Neural progenitor cell (in vitro differentiated cells): ENCODE data around the gene MPRIP. TPM values are rescaled to one million over a fixed set of nuclear protein-coding genes. Genes with fewer than 3 reads are reported as not detected.

Source experiments
- DNase-seq: peaks from one replicate; pipeline ENCODE4 v3.0.0-alpha.2; 2016; ENCODE audit warnings: low spot score
- H2AFZ ChIP-seq: fragments of 200-600 bp; sonication (generic); replicated peaks from 2 replicates; pipeline ENCODE4 v1.6.1; 2016; ENCODE audit warnings: antibody characterized with exemption
- H3F3A ChIP-seq: fragments of 200-600 bp; sonication (generic); 2 replicates; pipeline ENCODE4 v1.6.1; 2016; ENCODE audit warnings: antibody characterized with exemption, low read depth
- H3K27ac ChIP-seq: fragments of 200-600 bp; sonication (generic); 2 replicates; pipeline ENCODE4 v1.5.1; 2016; ENCODE audit warnings: mild to moderate bottlenecking
- H3K27me3 ChIP-seq: fragments of 200-600 bp; sonication (generic); 2 replicates; pipeline ENCODE4 v1.6.1; 2016; ENCODE audit warnings: mild to moderate bottlenecking, moderate library complexity
- H3K36me3 ChIP-seq: fragments of 200-600 bp; sonication (generic); 2 replicates; pipeline ENCODE4 v1.5.1; 2016
- H3K4me1 ChIP-seq: fragments of 200-600 bp; sonication (generic); 2 replicates; pipeline ENCODE4 v1.6.1; 2016; ENCODE audit warnings: mixed run types
- H3K4me2 ChIP-seq: fragments of 200-600 bp; sonication (generic); 2 replicates; pipeline ENCODE4 v1.6.1; 2016
- H3K4me3 ChIP-seq: fragments of 200-600 bp; sonication (generic); 2 replicates; pipeline ENCODE4 v1.5.1; 2016
- H3K79me2 ChIP-seq: fragments of 200-600 bp; sonication (generic); 2 replicates; pipeline ENCODE4 v1.6.1; 2016; ENCODE audit warnings: low read depth
- H3K9ac ChIP-seq: fragments of 200-600 bp; sonication (generic); 2 replicates; pipeline ENCODE4 v1.6.1; 2016
- H3K9me3 ChIP-seq: fragments of 200-600 bp; sonication (generic); 2 replicates; pipeline ENCODE4 v1.5.1; 2016; ENCODE audit warnings: low read depth
- H4K20me1 ChIP-seq: fragments of 200-600 bp; sonication (generic); 2 replicates; pipeline ENCODE4 v1.6.1; 2016; ENCODE audit warnings: low read depth
- H3K27ac Mint-ChIP-seq: 3 replicates; pipeline ENCODE4 v1.8.0; 2021; ENCODE audit warnings: mixed read lengths
- H3K27me3 Mint-ChIP-seq: 2 replicates; pipeline ENCODE4 v1.8.0; 2022; ENCODE audit warnings: low read depth, mild to moderate bottlenecking, inconsistent platforms, moderate library complexity, mixed read lengths; ENCODE audit not compliant: insufficient read depth
- H3K36me3 Mint-ChIP-seq: 3 replicates; pipeline ENCODE4 v1.8.0; 2021; ENCODE audit warnings: mixed read lengths
- H3K4me1 Mint-ChIP-seq: 3 replicates; pipeline ENCODE4 v1.8.0; 2021; ENCODE audit warnings: mixed read lengths
- H3K4me3 Mint-ChIP-seq: 3 replicates; pipeline ENCODE4 v1.8.0; 2021; ENCODE audit warnings: mild to moderate bottlenecking, moderate library complexity, mixed read lengths
- H3K9me3 Mint-ChIP-seq: 3 replicates; pipeline ENCODE4 v1.8.0; 2020; ENCODE audit warnings: mixed read lengths
- EZH2 ChIP-seq: fragments of 200-600 bp; sonication (generic); IDR thresholded peaks from 2 replicates; pipeline ENCODE4 v1.6.1; 2017; ENCODE audit warnings: antibody characterized with exemption, mild to moderate bottlenecking, moderate library complexity
- EZH2phosphoT487 ChIP-seq: fragments of 200-600 bp; sonication (generic); IDR thresholded peaks from 2 replicates; pipeline ENCODE4 v1.6.1; 2017; ENCODE audit warnings: antibody characterized with exemption
- total RNA-seq: library from RNA; depleted of rRNA; stranded (reverse); fragments of >200 nt; gene quantifications from 2 replicates; pipeline ENCODE4 v1.2.3, GENCODE V29; 2015; ENCODE audit warnings: low replicate concordance
- TF ChIP-seq, protein P1 (sequence below): fragments of 200-600 bp; sonication (generic); IDR thresholded peaks from 2 replicates; pipeline ENCODE4 v1.5.1; 2017; ENCODE audit warnings: antibody characterized with exemption, mild to moderate bottlenecking

MPRIP gene
- total RNA-seq, 1 donor from 2014 or later, result 42.1 TPM

DNA sequence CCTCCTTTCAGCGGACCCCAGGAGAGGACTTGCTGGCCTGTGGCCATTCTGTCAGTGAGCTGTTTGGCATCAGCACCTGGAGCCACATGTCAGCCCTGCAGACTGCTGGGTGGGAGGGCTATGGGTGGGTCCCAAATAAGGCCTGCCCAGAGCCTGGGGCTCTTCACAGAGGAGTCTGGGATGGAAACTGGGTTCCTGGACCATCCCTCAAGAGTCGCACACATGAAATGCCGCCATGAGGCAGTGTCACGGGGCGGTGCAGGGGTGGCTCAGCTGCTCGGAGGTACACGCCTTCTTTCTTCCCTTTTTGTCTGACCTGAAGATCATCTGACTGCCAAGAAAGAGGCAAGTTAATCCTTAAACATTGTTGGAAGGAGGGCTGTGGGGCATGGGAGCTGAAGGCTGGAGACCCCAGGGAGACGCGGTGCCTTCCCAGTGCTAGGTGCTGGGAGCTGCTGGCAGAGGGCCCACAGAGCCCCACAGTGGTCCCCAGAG lies 14.8 kb downstream of the MPRIP start:
- peaks cover 77% of the 10 kb centered on the region for H3K79me2 ChIP-seq
- H3K9me3 ChIP-seq, result no peaks in the 10 kb centered on the region
- H3K27ac ChIP-seq, result no peak overlapping the region
- H2AFZ ChIP-seq, result no peak overlapping the region
- Mint-ChIP-seq H3K4me1 (peaks cover 19% of the 10 kb centered on the region), H3K36me3 (peaks cover 7% of the 10 kb centered on the region), H3K9me3 (no peaks in the 10 kb centered on the region), H3K27ac (no peak overlapping the region), H3K27me3 (peaks cover 2% of the 10 kb centered on the region), H3K4me3 (no peak overlapping the region)
- no peak for TF ChIP-seq EZH2phosphoT487
- TF ChIP-seq, protein P1, sequence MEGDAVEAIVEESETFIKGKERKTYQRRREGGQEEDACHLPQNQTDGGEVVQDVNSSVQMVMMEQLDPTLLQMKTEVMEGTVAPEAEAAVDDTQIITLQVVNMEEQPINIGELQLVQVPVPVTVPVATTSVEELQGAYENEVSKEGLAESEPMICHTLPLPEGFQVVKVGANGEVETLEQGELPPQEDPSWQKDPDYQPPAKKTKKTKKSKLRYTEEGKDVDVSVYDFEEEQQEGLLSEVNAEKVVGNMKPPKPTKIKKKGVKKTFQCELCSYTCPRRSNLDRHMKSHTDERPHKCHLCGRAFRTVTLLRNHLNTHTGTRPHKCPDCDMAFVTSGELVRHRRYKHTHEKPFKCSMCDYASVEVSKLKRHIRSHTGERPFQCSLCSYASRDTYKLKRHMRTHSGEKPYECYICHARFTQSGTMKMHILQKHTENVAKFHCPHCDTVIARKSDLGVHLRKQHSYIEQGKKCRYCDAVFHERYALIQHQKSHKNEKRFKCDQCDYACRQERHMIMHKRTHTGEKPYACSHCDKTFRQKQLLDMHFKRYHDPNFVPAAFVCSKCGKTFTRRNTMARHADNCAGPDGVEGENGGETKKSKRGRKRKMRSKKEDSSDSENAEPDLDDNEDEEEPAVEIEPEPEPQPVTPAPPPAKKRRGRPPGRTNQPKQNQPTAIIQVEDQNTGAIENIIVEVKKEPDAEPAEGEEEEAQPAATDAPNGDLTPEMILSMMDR, result no peak
- no peak for TF ChIP-seq EZH2
- H4K20me1 ChIP-seq, result peaks cover 80% of the 10 kb centered on the region
- no peaks in the 10 kb centered on the region for H3K27me3 ChIP-seq
- peaks cover 4% of the 10 kb centered on the region for H3K4me1 ChIP-seq
- H3F3A ChIP-seq, result no peaks in the 10 kb centered on the region
- H3K36me3 ChIP-seq, result no peaks in the 10 kb centered on the region
- H3K9ac ChIP-seq, result no peak overlapping the region
- H3K4me2 ChIP-seq, result no peak overlapping the region
- H3K4me3 ChIP-seq, result no peak overlapping the region
- no peak for DNase-seq

DNA sequence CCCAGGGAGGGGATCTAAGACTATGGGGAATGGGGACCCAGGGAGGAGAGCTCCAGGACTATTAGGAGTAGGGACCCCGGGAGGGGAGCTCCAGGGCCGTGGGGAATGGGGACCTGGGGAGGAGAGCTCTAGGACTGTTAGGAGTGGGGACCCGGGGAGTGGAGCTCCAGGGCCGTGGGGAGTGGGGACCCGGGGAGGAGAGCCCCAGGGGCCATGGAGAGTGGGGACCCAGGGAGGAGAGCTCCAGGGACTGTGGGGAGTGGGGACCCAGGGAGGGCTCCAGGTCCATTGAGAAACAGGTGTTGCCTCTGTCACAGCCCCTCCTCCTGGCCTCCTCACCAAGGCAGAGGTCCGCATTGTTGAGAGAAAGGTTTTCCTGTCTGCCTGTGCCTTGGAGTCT lies 16.0 kb downstream of the MPRIP start:
- no peak for DNase-seq
- peaks cover 15% of the 10 kb centered on the region for H3K36me3 Mint-ChIP-seq
- Histone ChIP-seq H3F3A (no peaks in the 10 kb centered on the region), H3K36me3 (no peaks in the 10 kb centered on the region), H3K9ac (no peak overlapping the region), H3K4me3 (no peak overlapping the region), H3K9me3 (no peaks in the 10 kb centered on the region), H3K4me2 (no peak overlapping the region), H3K4me1 (peaks cover 4% of the 10 kb centered on the region), H4K20me1 (peaks cover 79% of the 10 kb centered on the region), H3K27ac (no peak overlapping the region), H3K27me3 (no peaks in the 10 kb centered on the region), H3K79me2 (peaks cover 77% of the 10 kb centered on the region), H2AFZ (no peak overlapping the region)
- TF ChIP-seq EZH2 (no peak), EZH2phosphoT487 (no peak)
- TF ChIP-seq, protein P1, result no peak
- no peak overlapping the region for H3K4me3 Mint-ChIP-seq
- H3K9me3 Mint-ChIP-seq, result no peaks in the 10 kb centered on the region
- H3K27me3 Mint-ChIP-seq, result no peaks in the 10 kb centered on the region
- peaks cover 16% of the 10 kb centered on the region for H3K4me1 Mint-ChIP-seq
- no peak overlapping the region for H3K27ac Mint-ChIP-seq

DNA sequence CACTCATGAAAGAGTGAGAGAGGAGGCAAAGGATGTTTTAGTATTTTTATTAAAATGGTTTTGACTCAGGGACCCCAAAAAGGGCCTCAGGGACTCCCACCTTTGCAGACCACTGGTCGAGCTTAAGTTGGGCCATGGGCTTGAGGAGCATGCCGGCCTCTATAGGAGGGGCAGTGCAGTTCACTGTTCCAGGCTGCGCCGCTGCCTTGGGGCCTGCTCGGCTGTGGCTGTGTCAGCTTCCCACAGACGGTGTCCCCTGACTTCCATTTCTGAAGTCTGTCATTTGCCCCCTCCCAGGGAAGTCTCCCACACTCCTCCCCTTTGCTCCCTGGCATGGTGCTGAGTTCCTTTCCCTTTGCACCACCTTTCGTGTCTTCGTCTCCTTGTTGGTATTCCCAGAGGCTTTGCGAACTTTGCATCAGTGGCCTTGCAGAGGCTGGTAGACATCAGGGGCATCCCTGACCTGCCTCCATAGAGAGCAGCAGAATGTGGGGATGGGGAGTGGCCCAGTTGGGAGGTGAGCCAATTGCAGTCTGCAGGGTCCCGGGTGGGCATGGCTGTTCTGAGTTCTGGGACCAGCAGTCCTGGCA lies 17.1 kb downstream of the MPRIP start:
- no peaks in the 10 kb centered on the region for H3K9me3 Mint-ChIP-seq
- no peak for DNase-seq
- H3K27me3 Mint-ChIP-seq, result peaks cover 2% of the 10 kb centered on the region

More for the DNA sequence above, 17.1 kb downstream of the MPRIP start:
- Histone ChIP-seq H3F3A (no peaks in the 10 kb centered on the region), H3K4me3 (no peak overlapping the region), H3K79me2 (peaks cover 76% of the 10 kb centered on the region), H3K9me3 (no peaks in the 10 kb centered on the region), H2AFZ (no peak overlapping the region), H3K27me3 (no peaks in the 10 kb centered on the region), H3K4me1 (peaks cover 4% of the 10 kb centered on the region), H3K36me3 (no peaks in the 10 kb centered on the region), H3K27ac (no peak overlapping the region), H4K20me1 (peaks cover 75% of the 10 kb centered on the region), H3K4me2 (no peak overlapping the region), H3K9ac (no peak overlapping the region)
- TF ChIP-seq EZH2 (no peak), EZH2phosphoT487 (no peak)
- TF ChIP-seq, protein P1, result no peak
- H3K4me1 Mint-ChIP-seq, result peaks cover 15% of the 10 kb centered on the region
- H3K36me3 Mint-ChIP-seq, result peaks cover 19% of the 10 kb centered on the region
- H3K4me3 Mint-ChIP-seq, result no peak overlapping the region
- H3K27ac Mint-ChIP-seq, result no peak overlapping the region
